ENCODE measurements around the gene TRMT61A. TPM values are rescaled to one million over a fixed set of nuclear protein-coding genes. Genes with fewer than 3 reads are reported as not detected.

Gene TRMT61A
- polyA plus RNA-seq, 4 donors: 4.9 to 16.5 (median 7.7) TPM

GRCh38 chr14:103534576-103535061, 5.6 kb downstream of the TRMT61A start:
- H3K4me1 ChIP-seq (ENCODE audit: control insufficient read depth in 3 of 3, insufficient read depth in 2 of 3, low read depth in 1 of 3, low read length in 2 of 3): peaks cover 0 to 43% (median 0%) of the 10 kb centered on the region in 3 donors
- FAIRE-seq (no peak), DNase-seq (no peak)
- peak overlapping the region in 2 of 3 donors; percentile 8 to 62 for H3K27ac ChIP-seq (ENCODE audit: low read depth in 1 of 3, low read length in 2 of 3)
- H3K36me3 ChIP-seq (ENCODE audit: control insufficient read depth in 3 of 3, insufficient read depth in 2 of 3, low read depth in 1 of 3, low read length in 3 of 3): peaks cover 0 to 79% (median 0%) of the 10 kb centered on the region in 3 donors
- H3K9me3 ChIP-seq (ENCODE audit: control insufficient read depth in 2 of 2, insufficient read depth in 1 of 2, low read depth in 1 of 2, low read length in 1 of 2): no peaks in the 10 kb centered on the region
- no peak overlapping the region for H3K4me3 ChIP-seq (ENCODE audit: low read depth in 1 of 3, low read length in 3 of 3)
- 85 to 92% (median 88%) methylated on average over 21 to 22 of the region's 22 CpGs for WGBS, 3 donors
- H3K27me3 ChIP-seq (ENCODE audit: control insufficient read depth in 3 of 3, insufficient read depth in 3 of 3, low read length in 3 of 3): no peaks in the 10 kb centered on the region

GRCh38 chr14:103535081-103535890, 6.3 kb downstream of the TRMT61A start:
- H3K36me3 ChIP-seq (ENCODE audit: control insufficient read depth in 3 of 3, insufficient read depth in 2 of 3, low read depth in 1 of 3, low read length in 3 of 3): peaks cover 0 to 74% (median 0%) of the 10 kb centered on the region in 3 donors
- H3K4me1 ChIP-seq (ENCODE audit: control insufficient read depth in 3 of 3, insufficient read depth in 2 of 3, low read depth in 1 of 3, low read length in 2 of 3): peaks cover 0 to 41% (median 0%) of the 10 kb centered on the region in 3 donors
- H3K4me3 ChIP-seq (ENCODE audit: low read depth in 1 of 3, low read length in 3 of 3): no peak overlapping the region
- no peaks in the 10 kb centered on the region for H3K27me3 ChIP-seq (ENCODE audit: control insufficient read depth in 3 of 3, insufficient read depth in 3 of 3, low read length in 3 of 3)
- WGBS, 3 donors: 79 to 91% (median 90%) methylated on average over 19 to 21 of the region's 21 CpGs
- peak overlapping the region in 1 of 3 donors; percentile 33 for H3K27ac ChIP-seq (ENCODE audit: low read depth in 1 of 3, low read length in 2 of 3)
- no peak for DNase-seq
- FAIRE-seq: no peak
- no peaks in the 10 kb centered on the region for H3K9me3 ChIP-seq (ENCODE audit: control insufficient read depth in 2 of 2, insufficient read depth in 1 of 2, low read depth in 1 of 2, low read length in 1 of 2)

GRCh38 chr14:103535891-103536565, 7.0 kb downstream of the TRMT61A start:
- no peak overlapping the region for H3K27ac ChIP-seq (ENCODE audit: low read depth in 1 of 3, low read length in 2 of 3)

GRCh38 chr14:103536693-103537092, 7.7 kb downstream of the TRMT61A start:
- H3K4me1 ChIP-seq (ENCODE audit: control insufficient read depth in 3 of 3, insufficient read depth in 2 of 3, low read depth in 1 of 3, low read length in 2 of 3): peaks cover 0 to 40% (median 0%) of the 10 kb centered on the region in 3 donors
- no peaks in the 10 kb centered on the region for H3K27me3 ChIP-seq (ENCODE audit: control insufficient read depth in 3 of 3, insufficient read depth in 3 of 3, low read length in 3 of 3)
- FAIRE-seq (no peak), DNase-seq (no peak)
- H3K36me3 ChIP-seq (ENCODE audit: control insufficient read depth in 3 of 3, insufficient read depth in 2 of 3, low read depth in 1 of 3, low read length in 3 of 3): peaks cover 0 to 60% (median 0%) of the 10 kb centered on the region in 3 donors
- no peak overlapping the region for H3K27ac ChIP-seq (ENCODE audit: low read depth in 1 of 3, low read length in 2 of 3)
- H3K4me3 ChIP-seq (ENCODE audit: low read depth in 1 of 3, low read length in 3 of 3): no peak overlapping the region
- WGBS, 3 donors: 78 to 83% (median 79%) methylated on average over 9 of the region's 9 CpGs
- no peaks in the 10 kb centered on the region for H3K9me3 ChIP-seq (ENCODE audit: control insufficient read depth in 2 of 2, insufficient read depth in 1 of 2, low read depth in 1 of 2, low read length in 1 of 2)

More at GRCh38 chr14:103535891-103536565, 7.0 kb downstream of the TRMT61A start:
- H3K4me3 ChIP-seq (ENCODE audit: low read depth in 1 of 3, low read length in 3 of 3): no peak overlapping the region
- peaks cover 0 to 40% (median 0%) of the 10 kb centered on the region in 3 donors for H3K4me1 ChIP-seq (ENCODE audit: control insufficient read depth in 3 of 3, insufficient read depth in 2 of 3, low read depth in 1 of 3, low read length in 2 of 3)
- no peaks in the 10 kb centered on the region for H3K27me3 ChIP-seq (ENCODE audit: control insufficient read depth in 3 of 3, insufficient read depth in 3 of 3, low read length in 3 of 3)
- FAIRE-seq (no peak), DNase-seq (no peak)
- no peaks in the 10 kb centered on the region for H3K9me3 ChIP-seq (ENCODE audit: control insufficient read depth in 2 of 2, insufficient read depth in 1 of 2, low read depth in 1 of 2, low read length in 1 of 2)
- 82 to 90% (median 88%) methylated on average over 11 of the region's 11 CpGs for WGBS, 3 donors
- H3K36me3 ChIP-seq (ENCODE audit: control insufficient read depth in 3 of 3, insufficient read depth in 2 of 3, low read depth in 1 of 3, low read length in 3 of 3): peaks cover 0 to 66% (median 0%) of the 10 kb centered on the region in 3 donors

- H3K27ac ChIP-seq (ENCODE audit: low read depth in 1 of 3, low read length in 2 of 3): no peak overlapping the region
- no peaks in the 10 kb centered on the region for H3K27me3 ChIP-seq (ENCODE audit: control insufficient read depth in 3 of 3, insufficient read depth in 3 of 3, low read length in 3 of 3)
- H3K36me3 ChIP-seq (ENCODE audit: control insufficient read depth in 3 of 3, insufficient read depth in 2 of 3, low read depth in 1 of 3, low read length in 3 of 3): peaks cover 0 to 54% (median 0%) of the 10 kb centered on the region in 3 donors
- DNase-seq (no peak), FAIRE-seq (no peak)
- H3K4me3 ChIP-seq (ENCODE audit: low read depth in 1 of 3, low read length in 3 of 3): no peak overlapping the region
- peaks cover 0 to 41% (median 0%) of the 10 kb centered on the region in 3 donors for H3K4me1 ChIP-seq (ENCODE audit: control insufficient read depth in 3 of 3, insufficient read depth in 2 of 3, low read depth in 1 of 3, low read length in 2 of 3)
- WGBS, 3 donors: 71 to 77% (median 71%) methylated on average over 15 to 18 of the region's 18 CpGs
- no peaks in the 10 kb centered on the region for H3K9me3 ChIP-seq (ENCODE audit: control insufficient read depth in 2 of 2, insufficient read depth in 1 of 2, low read depth in 1 of 2, low read length in 1 of 2)
These were observed 8.4 kb downstream of the TRMT61A start for GRCh38 chr14:103537175-103537990.

- WGBS, 3 donors: 21 to 49% (median 32%) methylated on average over 25 to 30 of the region's 30 CpGs
- no peak for FAIRE-seq
- DNase-seq: no peak
- no peaks in the 10 kb centered on the region for H3K9me3 ChIP-seq (ENCODE audit: control insufficient read depth in 2 of 2, insufficient read depth in 1 of 2, low read depth in 1 of 2, low read length in 1 of 2)
- peaks cover 0 to 44% (median 0%) of the 10 kb centered on the region in 3 donors for H3K36me3 ChIP-seq (ENCODE audit: control insufficient read depth in 3 of 3, insufficient read depth in 2 of 3, low read depth in 1 of 3, low read length in 3 of 3)
- no peak overlapping the region for H3K4me3 ChIP-seq (ENCODE audit: low read depth in 1 of 3, low read length in 3 of 3)
- no peak overlapping the region for H3K27ac ChIP-seq (ENCODE audit: low read depth in 1 of 3, low read length in 2 of 3)
- peaks cover 0 to 41% (median 3%) of the 10 kb centered on the region in 3 donors for H3K4me1 ChIP-seq (ENCODE audit: control insufficient read depth in 3 of 3, insufficient read depth in 2 of 3, low read depth in 1 of 3, low read length in 2 of 3)
- no peaks in the 10 kb centered on the region for H3K27me3 ChIP-seq (ENCODE audit: control insufficient read depth in 3 of 3, insufficient read depth in 3 of 3, low read length in 3 of 3)
These were observed 9.5 kb downstream of the TRMT61A start for GRCh38 chr14:103538291-103539055.

GRCh38 chr14:103539056-103539825, 10.2 kb downstream of the TRMT61A start:
- DNase-seq (no peak), FAIRE-seq (no peak)
- whole genome bisulfite sequencing, 3 donors: 42 to 68% (median 49%) methylated on average over 26 to 28 of the region's 28 CpGs
- no peaks in the 10 kb centered on the region for H3K27me3 ChIP-seq (ENCODE audit: control insufficient read depth in 3 of 3, insufficient read depth in 3 of 3, low read length in 3 of 3)
- H3K4me3 ChIP-seq (ENCODE audit: low read depth in 1 of 3, low read length in 3 of 3): no peak overlapping the region
- peaks cover 0 to 43% (median 3%) of the 10 kb centered on the region in 3 donors for H3K4me1 ChIP-seq (ENCODE audit: control insufficient read depth in 3 of 3, insufficient read depth in 2 of 3, low read depth in 1 of 3, low read length in 2 of 3)
- no peak overlapping the region for H3K27ac ChIP-seq (ENCODE audit: low read depth in 1 of 3, low read length in 2 of 3)
- no peaks in the 10 kb centered on the region for H3K9me3 ChIP-seq (ENCODE audit: control insufficient read depth in 2 of 2, insufficient read depth in 1 of 2, low read depth in 1 of 2, low read length in 1 of 2)
- peaks cover 0 to 36% (median 0%) of the 10 kb centered on the region in 3 donors for H3K36me3 ChIP-seq (ENCODE audit: control insufficient read depth in 3 of 3, insufficient read depth in 2 of 3, low read depth in 1 of 3, low read length in 3 of 3)
